Liver (tissue), 9 donors: ENCODE data around the gene EIF4G1. TPM values are rescaled to one million over a fixed set of nuclear protein-coding genes. Genes with fewer than 3 reads are reported as not detected.

Experiments
- DNase-seq: peaks from one replicate; pipeline ENCODE4 v3.0.0-alpha.2; 2017; ENCODE audit warnings: low spot score
- H3K27ac ChIP-seq, 2 donors: one replicate each; pipeline ENCODE4 v1.7.0; 2013; ENCODE audit warnings: inconsistent platforms in 2 of 2, low read length in 2 of 2, control low read depth in 1 of 2, low read depth in 1 of 2, mild to moderate bottlenecking in 1 of 2
- H3K27me3 ChIP-seq, 4 donors: one replicate each; pipeline versions ENCODE4 v1.6.1 to v1.7.0; 2013; ENCODE audit warnings: low read length in 3 of 4, inconsistent platforms in 1 of 4, mild to moderate bottlenecking in 1 of 4, moderate library complexity in 1 of 4; ENCODE audit not compliant: control insufficient read depth in 4 of 4, insufficient read depth in 4 of 4
- H3K36me3 ChIP-seq, 4 donors: one replicate each; pipeline versions ENCODE4 v1.6.1 to v1.7.0; 2013; ENCODE audit warnings: low read length in 3 of 4, mild to moderate bottlenecking in 3 of 4, low read depth in 1 of 4, moderate library complexity in 1 of 4; ENCODE audit not compliant: control insufficient read depth in 4 of 4, insufficient read depth in 3 of 4
- H3K4me1 ChIP-seq, 4 donors: one replicate each; pipeline versions ENCODE4 v1.6.1 to v1.7.0; 2013; ENCODE audit warnings: low read length in 3 of 4, mild to moderate bottlenecking in 3 of 4, moderate library complexity in 1 of 4; ENCODE audit not compliant: control insufficient read depth in 4 of 4, insufficient read depth in 4 of 4
- H3K4me3 ChIP-seq, 3 donors: one replicate each; pipeline versions ENCODE4 v1.6.1 to v1.7.0; 2013; ENCODE audit warnings: low read length in 3 of 3, control low read depth in 1 of 3, low read depth in 1 of 3, mild to moderate bottlenecking in 1 of 3
- H3K9ac ChIP-seq, 2 donors: one replicate each; pipeline ENCODE4 v1.7.0; 2013; ENCODE audit warnings: low read length in 2 of 2, mild to moderate bottlenecking in 2 of 2, moderate library complexity in 2 of 2, control low read depth in 1 of 2, low read depth in 1 of 2
- H3K9me3 ChIP-seq, 4 donors: one replicate each; pipeline versions ENCODE4 v1.6.1 to v1.7.0; 2013; ENCODE audit warnings: low read length in 3 of 4; ENCODE audit not compliant: control insufficient read depth in 4 of 4
- ATF3 ChIP-seq: IDR thresholded peaks from 2 replicates; pipeline ENCODE4 v1.6.1; 2016; ENCODE audit warnings: antibody characterized with exemption
- CTCF ChIP-seq: fragments of 150-350 bp; IDR thresholded peaks from 2 replicates; pipeline ENCODE4 v1.5.1; 2017; ENCODE audit warnings: improper control_type of control experiment, low read depth, low read length; ENCODE audit not compliant: missing input control
- EGR1 ChIP-seq, 2 donors: IDR thresholded peaks; 2 replicates each; pipeline ENCODE4 v1.6.1; 2016 to 2018; ENCODE audit warnings: antibody characterized with exemption in 2 of 2, low read depth in 2 of 2
- FOXA1 ChIP-seq: IDR thresholded peaks from 2 replicates; pipeline ENCODE4 v1.6.1; 2016; ENCODE audit warnings: antibody characterized with exemption
- FOXA2 ChIP-seq: IDR thresholded peaks from 2 replicates; pipeline ENCODE4 v1.6.1; 2016; ENCODE audit warnings: antibody characterized with exemption
- GABPA ChIP-seq, 2 donors: IDR thresholded peaks in 1 of 2; conservative IDR thresholded peaks in 1 of 2; 2 replicates each; pipeline ENCODE4 v1.6.1; 2016; ENCODE audit warnings: antibody characterized with exemption in 2 of 2, mild to moderate bottlenecking in 1 of 2, moderate library complexity in 1 of 2
- HNF4A ChIP-seq, 2 donors: conservative IDR thresholded peaks; 2 replicates each; pipeline ENCODE4 v1.6.1; 2016; ENCODE audit warnings: antibody characterized with exemption in 2 of 2, mild to moderate bottlenecking in 2 of 2
- HNF4G ChIP-seq: IDR thresholded peaks from 2 replicates; pipeline ENCODE4 v1.6.1; 2016; ENCODE audit warnings: antibody characterized with exemption
- JUND ChIP-seq, 2 donors: IDR thresholded peaks; 2 replicates each; pipeline ENCODE4 v1.6.1; 2016; ENCODE audit warnings: antibody characterized with exemption in 2 of 2
- MAX ChIP-seq: IDR thresholded peaks from 2 replicates; pipeline ENCODE4 v1.6.1; 2016; ENCODE audit warnings: antibody characterized with exemption
- NR2F2 ChIP-seq: IDR thresholded peaks from 2 replicates; pipeline ENCODE4 v1.6.1; 2016; ENCODE audit warnings: antibody characterized with exemption
- RAD21 ChIP-seq, 2 donors: IDR thresholded peaks; 2 replicates each; pipeline ENCODE4 v1.6.1; 2016; ENCODE audit warnings: antibody characterized with exemption in 2 of 2, mild to moderate bottlenecking in 2 of 2
- RXRA ChIP-seq, 2 donors: IDR thresholded peaks; 2 replicates each; pipeline ENCODE4 v1.6.1; 2017 to 2018; ENCODE audit warnings: antibody characterized with exemption in 2 of 2, mild to moderate bottlenecking in 1 of 2
- SP1 ChIP-seq: IDR thresholded peaks from 2 replicates; pipeline ENCODE4 v1.6.1; 2018; ENCODE audit warnings: antibody characterized with exemption, mild to moderate bottlenecking
- TAF1 ChIP-seq: conservative IDR thresholded peaks from 2 replicates; pipeline ENCODE4 v1.6.1; 2016; ENCODE audit warnings: antibody characterized with exemption, mild to moderate bottlenecking
- YY1 ChIP-seq: IDR thresholded peaks from 2 replicates; pipeline ENCODE4 v1.6.1; 2016; ENCODE audit warnings: antibody characterized with exemption, mild to moderate bottlenecking
- WGBS: extraction: QIAGEN DNeasy Blood & Tissue Kit; methylation state at CpG from one replicate; pipeline ENCODE4 v1.1.7; 2013; 5-methylcytosine and 5-hydroxymethylcytosine counted together
- polyA plus RNA-seq, 2 donors: library from polyadenylated mRNA; stranded (reverse) in 1 of 2; unstranded in 1 of 2; fragments of 200-250 nt in 1 of 2; fragments of >200 nt in 1 of 2; fragmentation: Nextera tagmentation in 1 of 2; extraction: Ambion mirVana in 1 of 2; gene quantifications; one replicate each; pipeline versions ENCODE4 v1.2.1 to v1.2.3, GENCODE V29; 2013 to 2015
- total RNA-seq, 2 donors: library from RNA; depleted of rRNA; stranded (reverse); fragments of >200 nt; gene quantifications; one replicate each; pipeline ENCODE4 v1.2.3, GENCODE V29; 2014
- TF ChIP-seq, protein P1 (sequence below): IDR thresholded peaks from 2 replicates; pipeline ENCODE4 v1.6.1; 2016; ENCODE audit warnings: antibody characterized with exemption
- TF ChIP-seq, protein P2 (sequence below): IDR thresholded peaks from 2 replicates; pipeline ENCODE4 v1.6.1; 2016; ENCODE audit warnings: antibody characterized with exemption, mild to moderate bottlenecking
- donor health status: healthy.
- donor health status: healthy.
- donor health status: healthy.
- donor health status: healthy.
- donor health status: healthy.

Gene EIF4G1
- total and polyA plus RNA-seq, 4 donors, result 140 to 329 (median 207) TPM

DNA sequence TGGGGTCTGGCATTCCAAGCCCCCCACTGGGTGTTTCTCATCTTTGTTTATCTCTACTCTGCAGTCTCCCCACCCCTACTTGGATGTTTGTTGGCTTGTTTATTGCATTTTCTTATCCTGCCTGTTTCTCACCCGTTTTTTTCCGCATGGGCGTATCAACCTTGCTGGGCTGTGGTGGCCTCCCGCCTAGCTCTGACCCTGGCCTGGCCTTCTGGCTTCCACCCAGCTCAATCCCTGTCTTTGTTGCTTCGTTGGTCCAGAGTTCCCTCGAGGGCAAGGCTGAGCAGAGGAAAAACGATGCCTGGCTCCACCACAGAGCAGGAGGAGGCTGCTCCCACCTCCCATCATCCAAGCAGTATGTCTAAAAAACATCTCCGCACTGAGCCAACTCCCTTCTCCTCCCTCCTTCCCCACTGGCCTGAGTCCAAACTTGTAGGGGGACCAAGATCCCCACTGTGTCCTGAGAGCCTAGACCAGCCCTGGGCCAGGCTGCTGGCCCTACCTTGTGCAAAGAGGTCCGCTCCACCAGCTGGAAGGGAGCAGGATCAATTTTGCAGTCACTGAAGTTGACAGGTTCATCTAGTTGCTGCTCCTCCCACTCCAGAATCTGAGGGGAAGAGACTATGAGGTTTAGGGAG, 37.2 kb downstream of the EIF4G1 start:
- Histone ChIP-seq H3K4me3 (no peak overlapping the region), H3K36me3 (peaks cover 0 to 2% (median 0%) of the 10 kb centered on the region in 4 donors), H3K9ac (no peak overlapping the region), H3K4me1 (peaks cover 8 to 17% (median 14%) of the 10 kb centered on the region in 4 donors), H3K27me3 (no peaks in the 10 kb centered on the region), H3K9me3 (no peaks in the 10 kb centered on the region), H3K27ac (peak overlapping the region in 1 of 2 donors; percentile 50)
- no peak for DNase-seq
- TF ChIP-seq, protein P1, sequence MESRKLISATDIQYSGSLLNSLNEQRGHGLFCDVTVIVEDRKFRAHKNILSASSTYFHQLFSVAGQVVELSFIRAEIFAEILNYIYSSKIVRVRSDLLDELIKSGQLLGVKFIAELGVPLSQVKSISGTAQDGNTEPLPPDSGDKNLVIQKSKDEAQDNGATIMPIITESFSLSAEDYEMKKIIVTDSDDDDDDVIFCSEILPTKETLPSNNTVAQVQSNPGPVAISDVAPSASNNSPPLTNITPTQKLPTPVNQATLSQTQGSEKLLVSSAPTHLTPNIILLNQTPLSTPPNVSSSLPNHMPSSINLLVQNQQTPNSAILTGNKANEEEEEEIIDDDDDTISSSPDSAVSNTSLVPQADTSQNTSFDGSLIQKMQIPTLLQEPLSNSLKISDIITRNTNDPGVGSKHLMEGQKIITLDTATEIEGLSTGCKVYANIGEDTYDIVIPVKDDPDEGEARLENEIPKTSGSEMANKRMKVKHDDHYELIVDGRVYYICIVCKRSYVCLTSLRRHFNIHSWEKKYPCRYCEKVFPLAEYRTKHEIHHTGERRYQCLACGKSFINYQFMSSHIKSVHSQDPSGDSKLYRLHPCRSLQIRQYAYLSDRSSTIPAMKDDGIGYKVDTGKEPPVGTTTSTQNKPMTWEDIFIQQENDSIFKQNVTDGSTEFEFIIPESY, result no peak
- TF ChIP-seq HNF4G (no peak), NR2F2 (no peak), MAX (no peak), YY1 (no peak), JUND (IDR thresholded peaks at IDR 0.05) (no peak), FOXA1 (no peak), FOXA2 (no peak), SP1 (no peak), RAD21 (IDR thresholded peaks at IDR 0.05) (no peak), EGR1 (IDR thresholded peaks at IDR 0.05; ENCODE audit: low read depth in 2 of 2) (no peak), RXRA (IDR thresholded peaks at IDR 0.05) (no peak), TAF1 (no peak), HNF4A (conservative IDR thresholded peaks at IDR 0.05) (no peak), ATF3 (no peak), GABPA (IDR thresholded peaks at IDR 0.05 in 1 of 2, conservative IDR thresholded peaks at IDR 0.05 in 1 of 2) (no peak), CTCF (no peak)
- TF ChIP-seq, protein P2, sequence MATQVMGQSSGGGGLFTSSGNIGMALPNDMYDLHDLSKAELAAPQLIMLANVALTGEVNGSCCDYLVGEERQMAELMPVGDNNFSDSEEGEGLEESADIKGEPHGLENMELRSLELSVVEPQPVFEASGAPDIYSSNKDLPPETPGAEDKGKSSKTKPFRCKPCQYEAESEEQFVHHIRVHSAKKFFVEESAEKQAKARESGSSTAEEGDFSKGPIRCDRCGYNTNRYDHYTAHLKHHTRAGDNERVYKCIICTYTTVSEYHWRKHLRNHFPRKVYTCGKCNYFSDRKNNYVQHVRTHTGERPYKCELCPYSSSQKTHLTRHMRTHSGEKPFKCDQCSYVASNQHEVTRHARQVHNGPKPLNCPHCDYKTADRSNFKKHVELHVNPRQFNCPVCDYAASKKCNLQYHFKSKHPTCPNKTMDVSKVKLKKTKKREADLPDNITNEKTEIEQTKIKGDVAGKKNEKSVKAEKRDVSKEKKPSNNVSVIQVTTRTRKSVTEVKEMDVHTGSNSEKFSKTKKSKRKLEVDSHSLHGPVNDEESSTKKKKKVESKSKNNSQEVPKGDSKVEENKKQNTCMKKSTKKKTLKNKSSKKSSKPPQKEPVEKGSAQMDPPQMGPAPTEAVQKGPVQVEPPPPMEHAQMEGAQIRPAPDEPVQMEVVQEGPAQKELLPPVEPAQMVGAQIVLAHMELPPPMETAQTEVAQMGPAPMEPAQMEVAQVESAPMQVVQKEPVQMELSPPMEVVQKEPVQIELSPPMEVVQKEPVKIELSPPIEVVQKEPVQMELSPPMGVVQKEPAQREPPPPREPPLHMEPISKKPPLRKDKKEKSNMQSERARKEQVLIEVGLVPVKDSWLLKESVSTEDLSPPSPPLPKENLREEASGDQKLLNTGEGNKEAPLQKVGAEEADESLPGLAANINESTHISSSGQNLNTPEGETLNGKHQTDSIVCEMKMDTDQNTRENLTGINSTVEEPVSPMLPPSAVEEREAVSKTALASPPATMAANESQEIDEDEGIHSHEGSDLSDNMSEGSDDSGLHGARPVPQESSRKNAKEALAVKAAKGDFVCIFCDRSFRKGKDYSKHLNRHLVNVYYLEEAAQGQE, result no peak
- 55% methylated on average over 9 of the region's 9 CpGs for WGBS
